AG20443 (cell line): ENCODE measurements around the gene XKRX.

Source experiments
- DNase-seq: peaks from one replicate; pipeline ENCODE4 v3.0.0; 2012; ENCODE audit warnings: low spot score, mixed read lengths

XKRX gene

DNA sequence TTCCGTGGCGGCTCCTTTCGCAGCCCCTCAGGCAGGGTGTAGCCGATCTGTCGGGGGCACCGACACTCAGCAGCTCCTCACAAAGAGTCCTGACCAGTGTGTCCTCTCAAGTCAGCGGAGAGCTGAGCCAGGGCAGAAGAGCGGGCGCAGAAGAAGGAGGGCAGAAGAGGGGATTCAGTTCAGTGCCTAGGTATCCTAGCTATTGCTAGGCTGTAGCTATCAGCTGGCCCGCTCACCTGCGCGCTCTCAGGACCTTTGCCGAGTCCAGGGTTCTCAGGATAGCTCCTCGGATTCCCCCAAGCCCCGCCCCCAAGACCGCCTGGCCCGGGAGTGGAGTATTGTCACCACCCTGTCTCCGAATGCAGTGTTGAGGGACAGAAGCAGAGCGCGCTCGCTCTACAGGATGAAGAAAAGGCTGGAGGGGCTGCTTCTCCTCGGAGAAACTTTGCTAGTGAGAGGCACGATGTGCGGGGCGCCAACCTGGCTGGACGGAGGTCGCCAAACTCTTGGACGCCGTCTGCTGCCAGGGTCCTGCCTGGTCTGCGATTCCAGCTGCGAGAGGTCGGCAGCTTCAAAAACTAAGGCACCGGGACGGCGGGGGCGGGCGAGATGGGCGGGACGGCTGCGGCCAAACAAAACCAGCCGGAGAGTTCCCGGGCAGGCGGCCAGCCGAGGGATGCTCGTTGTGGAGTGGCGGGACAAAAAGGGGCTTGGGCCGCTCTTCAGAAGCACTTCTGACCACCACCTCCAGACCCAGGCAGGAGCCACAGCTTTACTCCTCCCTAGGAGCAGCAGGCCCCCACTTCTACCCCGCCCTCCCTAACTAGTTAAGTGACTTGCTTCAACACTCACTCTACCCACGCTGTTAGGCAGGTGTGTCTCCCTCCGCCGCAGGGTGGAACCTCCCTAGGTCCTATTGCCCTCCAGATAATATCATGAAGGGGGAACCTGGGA is at the start of gene XKRX:
Gene XKRX (minus strand): TSS at position 258 of the 954 bp plus-strand sequence. CDS start 613 bp downstream, outside the sequence.
- peak; percentile 43 for DNase-seq

DNA sequence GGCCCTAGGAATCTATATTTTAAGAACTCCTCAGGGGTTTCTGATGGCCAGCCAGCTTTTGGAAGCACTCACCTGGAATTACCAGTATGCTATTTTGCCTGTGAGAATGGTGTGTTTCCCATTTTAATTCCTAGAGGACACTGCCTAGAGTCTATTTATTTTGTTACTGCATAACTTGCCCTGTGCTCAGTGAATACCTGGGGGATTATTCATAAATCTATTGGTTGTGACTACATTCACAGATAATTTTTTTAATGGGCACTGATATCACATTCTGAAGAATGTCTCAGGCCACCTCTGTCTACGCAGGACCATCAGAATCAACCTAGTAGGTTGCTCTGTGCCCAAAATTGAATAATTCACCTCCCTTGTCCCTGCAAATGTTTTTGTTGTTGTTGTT is 47.5 kb upstream of the XKRX start:
- no peak for DNase-seq

DNA sequence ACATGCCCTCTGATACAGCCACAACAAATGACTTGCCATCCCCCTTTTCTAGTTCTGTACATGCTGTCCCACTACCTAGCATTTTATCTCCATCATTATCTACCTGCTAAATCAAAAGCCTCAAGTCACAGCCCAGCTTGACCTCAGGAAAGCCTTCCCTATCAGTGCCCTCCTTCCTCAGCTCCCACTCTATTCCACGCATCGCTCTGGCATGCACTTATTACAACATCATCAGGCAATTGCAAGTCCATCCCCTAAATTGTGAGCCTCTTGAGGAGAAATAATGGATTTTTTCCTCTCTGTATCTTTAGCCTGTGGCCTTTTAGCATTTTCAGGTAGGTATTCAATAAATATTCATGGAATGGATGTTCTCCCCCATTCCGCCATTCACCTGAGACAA is 46.5 kb upstream of the XKRX start:
- peak; percentile 21 for DNase-seq

- DNase-seq, result no peak
Measured at GRCh38 chrX:100973411-100973810, 44.7 kb upstream of the XKRX start.

DNA sequence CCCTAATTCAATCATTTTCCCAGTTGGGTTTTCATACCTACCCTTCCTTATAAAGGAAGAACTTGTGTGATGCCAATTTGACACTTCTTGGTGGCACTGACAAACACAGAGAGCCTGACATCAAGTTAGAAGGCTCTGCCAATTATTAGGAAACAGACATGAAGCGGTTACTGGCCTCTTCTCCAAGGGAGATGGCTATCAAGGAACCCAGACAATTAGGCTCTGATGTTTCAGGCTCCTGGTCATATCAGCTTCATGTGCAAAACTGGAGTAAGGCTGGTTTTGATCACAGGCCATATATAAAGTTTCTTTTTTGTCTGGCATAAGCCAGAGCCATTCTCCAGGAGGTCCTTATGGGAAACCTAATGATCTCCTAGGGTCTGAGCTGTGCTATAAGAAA is 41.2 kb upstream of the XKRX start:
- DNase-seq, result no peak

- DNase-seq, result no peak
Measured at GRCh38 chrX:100969408-100969807, 40.7 kb upstream of the XKRX start, which contains the start of gene ARL13A. TSS of gene ARL13A (plus strand) at chrX:100969708. CDS start at chrX:100973690, 3,982 bp downstream.

GRCh38 chrX:100964362-100964761 is 35.6 kb upstream of the XKRX start:
- no peak for DNase-seq

DNA sequence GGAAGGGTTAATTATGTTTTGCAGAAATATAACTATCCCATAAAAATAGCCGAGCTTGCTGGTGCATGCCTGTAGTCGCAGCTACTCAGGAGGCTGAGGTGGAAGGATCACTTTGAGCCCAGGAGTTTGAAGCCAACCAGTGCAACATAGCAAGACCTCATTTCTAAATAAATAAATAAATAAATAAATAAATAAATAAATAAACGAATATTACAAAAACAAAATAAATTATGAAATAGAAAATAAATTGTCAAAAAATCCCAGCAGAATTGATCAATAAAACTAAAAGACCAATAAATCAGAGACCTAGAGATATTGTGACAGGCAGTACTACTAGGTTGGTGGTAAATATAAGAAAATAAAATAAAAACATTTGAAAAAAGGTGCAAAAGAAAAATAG is 34.1 kb upstream of the XKRX start:
- DNase-seq, result no peak

DNA sequence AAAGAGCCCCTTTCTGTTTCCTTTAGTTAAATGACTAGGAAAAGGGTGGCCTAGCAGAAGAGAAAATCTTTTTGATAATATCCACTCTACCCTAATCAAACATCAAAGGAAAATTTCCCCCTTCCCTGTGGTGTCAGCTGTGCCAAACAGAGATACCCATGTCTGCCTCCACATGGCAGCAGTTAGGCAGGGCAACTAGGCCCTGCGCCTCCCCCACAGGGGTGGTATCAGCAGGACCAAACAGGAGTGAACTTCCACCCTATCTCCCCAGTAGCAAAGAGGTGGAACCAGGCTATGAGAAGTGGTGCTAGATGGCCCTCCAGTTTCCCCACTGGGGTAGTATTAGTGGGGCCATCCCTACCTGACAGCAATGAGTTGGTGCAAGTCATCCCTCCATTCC is 19.8 kb upstream of the XKRX start:
- no peak for DNase-seq

DNA sequence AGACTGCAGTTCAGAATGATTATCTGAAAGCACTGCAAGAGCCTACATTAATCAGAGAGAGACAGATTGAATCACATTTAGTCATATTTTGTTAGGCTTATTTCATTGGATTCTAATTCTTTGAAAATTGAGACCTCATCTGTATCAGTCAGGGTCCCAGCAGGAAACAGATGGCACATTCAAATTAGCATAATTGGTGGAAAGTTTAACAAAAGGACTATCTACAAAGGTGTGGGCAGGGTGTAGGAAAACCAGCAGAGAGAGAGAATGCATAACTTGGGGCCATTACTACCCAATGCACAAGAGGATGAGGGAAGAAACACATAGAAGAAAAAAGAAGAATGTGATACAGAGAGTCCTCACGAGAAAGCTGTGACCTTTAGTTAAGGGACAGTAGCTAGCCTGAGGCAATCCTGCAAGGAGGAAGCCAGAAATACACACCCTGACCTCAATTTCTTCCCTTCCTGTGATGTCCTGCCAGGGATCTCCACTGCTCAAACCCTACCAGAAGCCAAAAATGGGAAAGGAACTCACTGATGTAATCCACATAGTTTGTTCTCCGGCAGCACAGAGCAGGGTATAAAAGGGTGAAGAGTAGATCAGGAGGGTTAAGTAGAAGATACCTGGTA is 17.7 kb upstream of the XKRX start:
- DNase-seq, result peak; percentile 13

DNA sequence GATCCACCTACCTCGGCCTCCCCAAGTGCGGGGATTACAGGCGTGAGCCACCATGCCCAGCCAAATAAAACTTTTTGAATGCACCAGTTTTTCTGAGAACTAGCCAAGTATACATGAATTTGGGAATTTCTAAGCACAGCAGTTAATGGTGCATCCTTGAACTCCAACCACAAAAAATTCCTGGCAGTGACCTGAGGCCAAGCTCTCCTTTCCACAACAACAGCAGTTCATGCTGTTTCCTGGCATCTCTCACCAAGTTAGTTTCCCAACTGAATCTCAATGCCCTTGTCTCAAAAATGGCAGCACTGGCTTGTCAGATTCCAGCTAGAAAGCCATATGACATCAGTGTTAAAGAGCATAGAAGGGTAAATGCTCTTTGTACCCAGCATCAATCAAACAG is 15.9 kb upstream of the XKRX start:
- no peak for DNase-seq

DNA sequence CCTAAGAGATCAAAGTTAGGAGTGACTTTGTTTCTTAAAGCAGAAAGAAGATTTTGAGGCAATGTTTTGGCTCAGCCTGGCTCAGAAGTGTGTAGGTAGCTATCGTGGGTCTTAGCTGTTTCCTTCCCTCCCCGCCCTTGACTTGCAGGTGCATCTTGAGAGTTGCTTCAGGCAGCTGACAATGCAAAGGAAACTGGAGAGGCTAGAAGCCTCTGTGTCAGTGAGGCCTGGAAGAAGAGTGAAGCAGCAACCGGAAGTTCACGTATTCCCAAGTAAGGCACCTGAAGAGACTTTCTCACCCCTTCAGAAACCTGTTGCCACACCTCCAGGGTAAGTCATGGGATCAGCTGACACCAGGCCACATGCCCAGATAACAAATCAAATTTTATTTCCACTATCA is 10.6 kb upstream of the XKRX start:
- no peak for DNase-seq

DNA sequence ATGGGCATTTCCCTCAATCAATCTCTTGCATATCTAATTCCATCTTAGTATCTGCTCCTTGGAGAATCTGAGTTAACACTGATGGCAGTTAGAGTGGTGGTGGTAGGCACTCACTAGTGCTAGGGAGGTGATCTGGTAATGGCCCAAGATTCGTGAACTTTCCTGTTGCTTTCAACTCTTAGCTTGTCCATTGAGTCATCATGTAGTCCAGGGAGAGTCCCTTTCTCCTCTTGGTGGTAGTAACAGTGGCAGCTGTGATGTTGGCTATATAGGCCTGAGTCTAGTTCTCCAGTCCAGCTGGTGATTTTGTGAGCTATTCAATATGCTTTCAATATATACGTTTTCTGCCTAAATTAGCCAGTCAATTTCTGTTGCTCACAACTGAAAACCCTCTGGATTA is 7.0 kb upstream of the XKRX start:
- no peak for DNase-seq

GRCh38 chrX:100931925-100932285 is 3.2 kb upstream of the XKRX start:
- no peak for DNase-seq

DNA sequence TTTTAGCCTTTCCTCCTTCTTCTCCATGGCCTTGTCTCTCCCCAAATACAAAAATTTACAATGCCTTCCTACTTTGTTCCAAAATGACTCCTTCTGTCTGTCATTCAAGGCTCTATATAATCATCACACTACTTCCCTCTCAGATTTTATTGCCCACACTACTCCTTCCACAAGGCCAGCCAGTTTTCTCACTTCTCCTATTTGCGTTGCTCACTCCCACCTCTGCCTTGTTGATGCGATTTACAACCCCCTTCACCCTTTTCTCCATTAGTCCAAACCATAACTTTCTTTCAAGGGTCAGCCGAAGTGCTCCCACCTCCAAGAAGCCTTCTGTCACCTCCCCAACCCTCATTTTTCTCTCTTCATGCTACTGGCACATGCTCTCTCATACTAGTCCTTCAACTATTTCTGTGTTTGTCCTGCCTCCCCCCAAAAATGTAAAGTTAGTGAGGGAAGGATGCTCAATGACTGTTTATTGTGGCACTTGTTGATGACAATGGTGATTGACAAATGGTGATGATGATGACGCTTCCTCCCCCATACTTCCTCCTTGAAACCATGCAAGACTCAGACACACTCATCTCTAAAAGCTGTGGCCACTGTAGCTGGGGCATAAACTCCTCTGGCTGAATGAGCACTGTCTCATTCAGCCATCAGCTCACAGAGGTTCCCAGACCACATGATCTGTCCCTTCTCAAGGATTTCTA is 2.7 kb upstream of the XKRX start:
- DNase-seq, result no peak

GRCh38 chrX:100926453-100926852 is 2.3 kb downstream of the XKRX start:
- no peak for DNase-seq

DNA sequence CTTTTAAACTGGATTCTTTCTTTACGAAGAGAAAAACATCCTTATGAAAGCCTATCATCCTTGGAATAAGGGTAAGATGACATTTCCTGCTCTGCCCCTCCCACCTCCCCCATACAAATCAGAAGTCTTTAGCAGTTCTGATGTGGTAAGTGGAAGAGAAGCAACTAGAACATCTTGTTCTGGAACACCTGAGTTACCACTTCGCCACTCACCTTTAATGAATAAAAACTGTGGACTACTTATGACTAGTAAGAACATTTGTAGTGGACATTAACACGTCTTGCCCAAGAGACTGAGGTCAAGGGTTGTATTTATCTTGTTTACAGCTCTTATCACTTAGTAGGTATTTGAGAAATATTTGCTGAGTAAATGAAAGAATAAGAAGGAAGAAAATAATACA is 4.3 kb downstream of the XKRX start:
- no peak for DNase-seq

GRCh38 chrX:100915562-100915961 is 13.2 kb downstream of the XKRX start:
- DNase-seq, result no peak

GRCh38 chrX:100913111-100913510 is 15.6 kb downstream of the XKRX start:
- no peak for DNase-seq

DNA sequence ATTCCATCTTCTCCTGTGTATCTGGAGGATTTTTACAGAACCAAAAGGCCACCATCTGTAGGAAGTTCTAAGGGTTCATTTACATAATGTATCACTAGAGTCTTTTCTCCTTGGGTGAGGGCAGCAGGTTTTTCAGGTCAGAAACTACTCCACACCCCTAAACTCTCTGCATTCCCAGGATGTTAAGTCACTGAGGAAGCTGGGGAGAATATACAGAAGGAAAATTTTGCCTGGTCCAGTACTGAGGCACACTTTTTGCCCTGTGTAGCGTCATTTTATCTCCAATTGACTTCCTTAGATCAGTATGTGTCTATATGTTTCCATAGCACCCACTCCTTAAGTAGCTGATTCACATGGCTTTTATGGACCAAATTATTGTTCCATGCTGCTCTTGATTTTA is 17.0 kb downstream of the XKRX start:
- no peak for DNase-seq

GRCh38 chrX:100905620-100906019 is 23.1 kb downstream of the XKRX start:
- DNase-seq, result no peak

DNA sequence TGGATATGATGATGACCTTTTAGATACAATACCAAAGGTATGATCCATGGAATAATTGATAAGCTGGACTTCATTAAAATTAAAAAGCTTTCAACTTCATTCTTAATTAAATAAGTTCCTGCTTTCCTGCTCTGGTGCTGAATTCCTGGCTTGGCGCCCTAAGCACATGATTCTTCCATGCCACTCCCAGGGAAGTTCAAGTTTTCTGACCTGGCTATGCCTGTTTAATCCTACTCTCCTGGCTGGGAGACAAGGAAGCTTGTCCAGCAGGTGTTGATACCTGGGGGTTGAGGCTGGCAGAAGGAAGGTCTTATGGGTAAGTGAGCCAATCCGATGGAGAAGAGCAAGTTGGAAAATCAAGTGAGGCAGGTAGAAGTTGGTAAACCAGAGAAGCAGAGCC is 24.3 kb downstream of the XKRX start:
- DNase-seq, result no peak
